AG04450 (cell line): ENCODE data around the gene IBA57. TPM values are rescaled to one million over a fixed set of nuclear protein-coding genes. Genes with fewer than 3 reads are reported as not detected.

Source experiments
- CTCF ChIA-PET: fragments of 300-600, 350-600 bp; formaldehyde crosslinking; extraction: SDS; loops from one replicate; lab custom pipeline; 2022; ENCODE audit warnings: antibody characterized with exemption, inconsistent platforms; lab: Charles Lee
- POLR2A ChIA-PET: fragments of 350-600 bp; formaldehyde crosslinking; extraction: SDS; loops from one replicate; lab custom pipeline; 2021; ENCODE audit warnings: antibody characterized with exemption, inconsistent platforms; lab: Yijun Ruan, JAX
- DNase-seq: peaks from one replicate; pipeline ENCODE4 v3.0.0-alpha.2; 2011; ENCODE audit warnings: low read depth, low spot score
- H3K27ac ChIP-seq: one replicate; pipeline ENCODE4 v1.5.1; 2012; ENCODE audit warnings: low read depth, low read length, control low read depth
- H3K27me3 ChIP-seq: one replicate; pipeline ENCODE4 v1.6.0; 2012; ENCODE audit warnings: low read length; ENCODE audit not compliant: control insufficient read depth, insufficient read depth
- H3K4me3 ChIP-seq: 2 replicates; pipeline ENCODE4 v1.5.1; 2011; ENCODE audit warnings: mild to moderate bottlenecking, low read depth, low read length, control low read depth
- H3K9me3 ChIP-seq: 2 replicates; pipeline ENCODE4 v1.5.1; 2012; ENCODE audit warnings: low read length; ENCODE audit not compliant: control insufficient read depth, insufficient read depth
- CTCF ChIP-seq: IDR thresholded peaks from 2 replicates; pipeline ENCODE4 v1.5.1; 2011; ENCODE audit warnings: low read depth, low read length, control low read depth, inconsistent platforms
- polyA plus RNA-seq: library from polyadenylated mRNA; depleted of rRNA; stranded (reverse); fragments of >200 nt; gene quantifications from 2 replicates; pipeline ENCODE4 v1.2.3, GENCODE V29; 2011

IBA57 gene
- polyA plus RNA-seq, 1 experiment, result 1.4 TPM

- H3K9me3 ChIP-seq, result no peaks in the 10 kb centered on the region; the same call in 1 of the 2 replicates
- CTCF ChIA-PET, result interaction anchor here (2.2 to 3.9 kb wide), 2 partner anchors 13 to 20 kb away, joined by 12 to 26 read pairs; partner anchors contain the start of gene IBA57
- peak overlapping the region; percentile 17; the same call in 1 of the 2 replicates for H3K4me3 ChIP-seq
- no peaks in the 10 kb centered on the region for H3K27me3 ChIP-seq
- TF ChIP-seq CTCF, result no peak
- no peak for DNase-seq
- POLR2A ChIA-PET, result interaction anchor here (1.2 to 2.2 kb wide), 2 partner anchors 15 to 69 kb away, joined by 4 to 15 read pairs; partner anchors contain the start of genes ARF1 and IBA57
- peak overlapping the region; percentile 84 for H3K27ac ChIP-seq
Observed at GRCh38 chr1:228151180-228151925, 14.3 kb upstream of the IBA57 start.

GRCh38 chr1:228152097-228152917 is 13.3 kb upstream of the IBA57 start:
- H3K4me3 ChIP-seq, result no peak overlapping the region
- H3K27ac ChIP-seq, result peak overlapping the region; percentile 11
- H3K9me3 ChIP-seq, result no peaks in the 10 kb centered on the region; the same call in 1 of the 2 replicates
- CTCF ChIA-PET, result interaction anchor here (2.2 to 3.9 kb wide), 2 partner anchors 13 to 21 kb away, joined by 12 to 26 read pairs; partner anchors contain the start of gene IBA57
- no peak for TF ChIP-seq CTCF
- POLR2A ChIA-PET, result no interaction called here
- no peak for DNase-seq
- no peaks in the 10 kb centered on the region for H3K27me3 ChIP-seq

GRCh38 chr1:228152918-228153258 is 12.7 kb upstream of the IBA57 start:
- no peak overlapping the region for H3K4me3 ChIP-seq

GRCh38 chr1:228154021-228154669 is 11.5 kb upstream of the IBA57 start:
- Histone ChIP-seq H3K27me3 (peaks cover 2% of the 10 kb centered on the region), H3K9me3 (peaks cover 3% of the 10 kb centered on the region; the same call in 1 of the 2 replicates), H3K27ac (no peak overlapping the region), H3K4me3 (no peak overlapping the region)
- no peak for DNase-seq
- CTCF ChIA-PET, result interaction anchor here (3.9 kb wide), 1 partner anchor 11 kb away, joined by 26 read pairs; the partner anchor contains the start of gene IBA57
- no peak for TF ChIP-seq CTCF
- POLR2A ChIA-PET, result no interaction called here

More at GRCh38 chr1:228152918-228153258, 12.7 kb upstream of the IBA57 start:
- no peaks in the 10 kb centered on the region for H3K27me3 ChIP-seq
- no peak overlapping the region for H3K27ac ChIP-seq
- H3K9me3 ChIP-seq, result no peaks in the 10 kb centered on the region; the same call in 1 of the 2 replicates
- POLR2A ChIA-PET, result no interaction called here
- CTCF ChIA-PET, result interaction anchor here (3.9 kb wide), 1 partner anchor 12 kb away, joined by 26 read pairs; the partner anchor contains the start of gene IBA57
- DNase-seq, result no peak
- no peak for TF ChIP-seq CTCF
